Epidermal melanocyte (primary cell): ENCODE results near the gene SEMA4D.
"Not testable (repeated sequence)": the region's sequence is repeated elsewhere in the genome, so short reads cannot be mapped to it uniquely, and the experiment has no call there.

Source experiments
- DNase-seq: peaks from one replicate; pipeline ENCODE4 v3.0.0; 2011; ENCODE audit warnings: low spot score; ENCODE audit not compliant: insufficient read length

The SEMA4D gene

DNA sequence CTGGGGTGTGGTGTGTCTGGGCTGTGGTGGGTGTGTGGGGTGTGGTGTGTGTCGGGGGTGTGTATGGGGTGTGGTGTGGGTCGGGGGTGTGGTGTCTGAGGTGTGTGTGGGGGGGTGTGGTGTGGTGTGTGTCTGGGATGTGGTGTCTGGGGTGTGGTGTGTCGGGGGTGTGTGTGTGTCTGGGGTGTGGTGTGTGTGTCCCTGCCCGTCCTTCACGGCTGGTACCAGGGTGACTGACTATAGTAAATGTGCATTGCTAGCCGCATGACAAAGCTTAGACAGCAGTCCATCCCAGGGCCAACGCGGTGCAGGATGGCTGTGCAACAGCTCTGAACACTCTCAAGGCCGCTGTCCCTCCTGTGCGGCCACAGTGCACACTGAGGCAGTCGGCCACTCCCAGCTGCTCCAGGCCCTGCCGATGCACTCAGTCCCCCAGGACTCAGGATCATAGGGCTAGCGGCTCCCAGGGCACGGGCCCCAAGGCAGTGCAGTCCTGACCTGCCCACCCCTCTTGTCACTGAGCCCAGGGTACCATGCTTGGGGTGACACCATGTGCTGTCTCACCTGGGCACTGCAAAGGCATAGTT, 125.6 kb downstream of the SEMA4D start:
- DNase-seq: no peak

DNA sequence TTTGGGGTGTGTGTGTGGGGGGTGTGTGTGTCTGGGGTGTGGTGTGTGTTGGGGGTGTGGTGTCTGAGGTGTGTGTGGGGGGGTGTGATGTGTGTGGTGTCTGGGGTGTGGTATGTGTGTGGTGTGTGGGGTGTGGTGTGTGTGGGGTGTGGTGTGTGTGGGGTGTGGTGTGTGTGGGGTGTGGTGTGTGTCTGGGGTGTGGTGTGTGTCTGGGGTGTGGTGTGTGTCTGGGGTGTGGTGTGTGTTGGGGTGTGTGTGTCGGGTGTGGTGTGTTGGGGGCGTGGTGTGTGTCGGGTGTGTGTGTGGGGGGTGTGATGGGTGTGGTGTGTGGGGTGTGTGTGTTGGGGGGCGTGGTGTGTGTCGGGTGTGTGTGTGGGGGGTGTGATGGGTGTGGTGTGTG, 126.1 kb downstream of the SEMA4D start:
- not testable (repeated sequence) for DNase-seq

DNA sequence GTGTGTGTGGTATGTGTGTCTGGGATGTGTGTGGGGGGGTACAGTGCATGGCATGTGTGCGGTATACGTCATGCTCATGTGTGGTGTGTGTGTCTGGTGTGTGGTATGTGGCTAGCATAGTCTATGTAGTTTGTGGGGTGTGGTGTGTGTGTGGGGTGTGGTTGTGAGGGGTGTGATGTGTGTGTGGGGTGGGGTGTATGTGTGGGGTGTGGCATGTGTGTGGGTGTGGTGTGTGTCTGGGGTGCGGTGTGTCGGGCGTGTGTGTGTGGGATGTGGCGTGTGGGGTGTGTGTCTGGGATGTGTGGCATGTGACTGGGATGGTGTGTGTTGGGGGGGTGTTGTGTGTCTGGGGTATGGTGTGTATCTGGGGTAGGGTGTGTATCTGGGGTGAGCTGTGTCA, 127.3 kb downstream of the SEMA4D start:
- no peak for DNase-seq

DNA sequence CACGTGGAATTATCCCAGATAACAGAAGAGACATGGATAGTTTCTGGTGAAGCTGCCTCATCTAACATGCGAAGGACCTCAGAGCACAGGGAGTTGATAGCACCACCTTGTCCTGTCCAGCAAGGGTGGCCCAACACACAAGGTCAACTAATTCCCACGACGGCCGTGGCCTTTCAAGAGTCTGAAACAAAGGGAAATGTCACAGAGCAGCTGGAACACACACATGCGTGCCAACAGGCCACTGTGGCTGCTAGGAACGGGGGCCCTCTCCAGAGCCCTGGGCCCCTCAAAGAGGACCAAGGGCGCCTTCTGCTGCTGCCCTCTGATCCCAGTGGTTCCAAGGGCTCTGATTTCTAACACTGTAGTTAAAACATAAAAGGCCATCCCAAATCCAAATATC, 128.9 kb downstream of the SEMA4D start:
- no peak for DNase-seq

DNA sequence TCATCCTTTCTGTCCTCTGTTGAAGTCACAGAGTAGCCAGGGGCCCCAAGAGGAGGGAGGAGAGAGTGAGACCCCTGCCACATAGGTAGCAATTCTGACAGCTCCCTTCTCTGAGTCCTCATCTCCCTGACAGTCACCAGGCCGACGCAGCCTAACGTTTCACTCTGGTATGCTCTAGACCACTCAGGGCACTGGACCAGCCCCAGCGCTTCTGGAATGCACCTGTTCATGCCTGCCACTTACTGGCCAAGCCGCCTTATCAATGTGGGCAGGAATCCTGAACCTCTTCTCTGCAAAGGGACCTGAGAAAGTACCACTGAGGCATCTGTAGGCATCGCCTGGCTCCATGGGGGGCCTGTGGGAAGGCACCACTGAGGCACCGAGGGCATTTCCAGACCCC, 129.4 kb downstream of the SEMA4D start:
- no peak for DNase-seq

DNA sequence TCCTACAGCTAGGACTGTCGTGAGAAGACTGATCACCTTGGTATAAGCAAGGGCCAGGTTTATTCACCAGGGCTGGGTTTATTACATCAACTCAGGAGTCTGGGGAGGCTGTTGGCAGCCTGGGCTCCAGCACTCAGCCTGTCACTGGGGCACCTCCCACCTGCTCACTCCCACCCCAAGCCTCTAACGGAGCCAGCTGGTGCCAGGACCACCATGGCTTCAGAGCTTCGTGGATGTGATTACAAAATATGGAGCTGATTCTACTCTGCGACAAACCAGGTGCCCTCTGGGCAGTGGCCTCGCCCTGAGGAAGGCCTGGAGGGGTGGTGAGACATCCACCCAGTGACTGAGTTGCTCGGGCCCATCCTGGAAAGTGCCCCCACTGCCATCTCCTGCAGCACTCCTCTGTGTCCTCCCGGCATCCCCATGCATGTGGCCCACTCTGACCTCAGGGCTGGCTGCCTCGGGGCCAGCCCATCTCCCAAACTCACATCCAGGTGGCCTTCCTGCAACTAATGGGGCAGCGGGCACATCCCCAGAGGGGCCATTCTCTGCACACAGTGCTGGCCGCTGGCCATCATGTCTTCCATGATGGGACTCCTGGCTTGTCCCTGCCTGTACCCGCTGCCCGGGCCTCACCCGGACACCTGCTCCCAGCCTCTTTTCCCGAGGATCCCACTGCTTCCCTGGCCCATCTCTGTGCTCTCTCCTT, 130.0 kb downstream of the SEMA4D start:
- no peak for DNase-seq

DNA sequence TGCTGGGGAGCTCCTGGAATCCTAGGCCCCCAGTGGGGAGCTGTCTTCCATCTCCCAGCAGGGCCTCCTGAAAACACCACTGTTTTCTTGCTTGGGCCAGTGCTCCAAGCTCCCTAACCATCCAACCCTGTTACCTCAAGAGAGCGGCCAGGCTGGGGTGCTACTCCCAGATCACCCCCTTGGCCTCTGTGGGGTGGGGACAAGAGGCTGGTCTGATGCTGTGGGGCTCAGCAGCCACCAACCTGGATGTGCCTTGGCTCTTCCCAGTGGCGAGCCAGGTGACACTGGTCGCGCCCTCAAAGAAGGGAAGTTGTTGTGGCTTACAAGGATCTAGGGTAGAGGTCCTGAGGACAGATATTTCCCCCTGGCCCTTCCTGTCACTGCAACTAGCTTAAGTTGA, 130.6 kb downstream of the SEMA4D start:
- no peak for DNase-seq

DNA sequence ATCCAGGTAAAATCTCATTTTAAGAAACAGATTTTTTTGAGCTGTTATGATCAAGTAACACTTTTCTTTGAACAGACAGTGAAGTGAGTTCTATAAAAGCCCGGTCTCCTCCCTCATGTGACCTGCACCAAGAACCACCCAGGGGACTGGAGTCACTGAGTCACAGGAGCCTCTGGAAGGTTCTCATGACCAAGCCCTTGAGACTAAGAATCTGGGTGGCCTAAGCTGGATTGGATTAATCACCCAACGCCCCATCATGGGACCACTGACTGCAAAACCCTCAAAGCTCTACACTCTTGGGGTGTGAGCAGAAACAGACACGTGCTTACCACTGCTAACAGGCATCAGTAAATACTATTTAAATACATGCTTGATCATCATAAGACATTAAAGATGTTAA, 131.2 kb downstream of the SEMA4D start:
- no peak for DNase-seq

DNA sequence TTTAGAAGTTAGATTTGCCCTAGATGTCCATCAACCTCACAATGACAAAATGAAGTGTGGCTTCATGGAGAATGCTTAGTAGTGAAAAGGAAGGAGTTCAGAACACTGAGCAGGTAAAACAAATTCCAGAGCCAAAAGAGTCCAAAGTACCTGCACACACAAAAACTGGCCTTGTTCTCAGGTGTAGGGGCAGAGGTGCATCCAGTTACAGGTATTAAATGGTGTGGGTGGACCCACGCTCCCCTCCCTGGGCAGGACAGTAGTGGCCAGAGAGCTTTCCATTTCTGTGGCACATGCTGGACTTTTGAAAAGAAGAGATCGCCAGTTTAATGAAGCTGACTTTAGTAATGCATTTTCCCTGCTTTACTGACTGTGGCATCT, 132.4 kb downstream of the SEMA4D start:
- DNase-seq: no peak

DNA sequence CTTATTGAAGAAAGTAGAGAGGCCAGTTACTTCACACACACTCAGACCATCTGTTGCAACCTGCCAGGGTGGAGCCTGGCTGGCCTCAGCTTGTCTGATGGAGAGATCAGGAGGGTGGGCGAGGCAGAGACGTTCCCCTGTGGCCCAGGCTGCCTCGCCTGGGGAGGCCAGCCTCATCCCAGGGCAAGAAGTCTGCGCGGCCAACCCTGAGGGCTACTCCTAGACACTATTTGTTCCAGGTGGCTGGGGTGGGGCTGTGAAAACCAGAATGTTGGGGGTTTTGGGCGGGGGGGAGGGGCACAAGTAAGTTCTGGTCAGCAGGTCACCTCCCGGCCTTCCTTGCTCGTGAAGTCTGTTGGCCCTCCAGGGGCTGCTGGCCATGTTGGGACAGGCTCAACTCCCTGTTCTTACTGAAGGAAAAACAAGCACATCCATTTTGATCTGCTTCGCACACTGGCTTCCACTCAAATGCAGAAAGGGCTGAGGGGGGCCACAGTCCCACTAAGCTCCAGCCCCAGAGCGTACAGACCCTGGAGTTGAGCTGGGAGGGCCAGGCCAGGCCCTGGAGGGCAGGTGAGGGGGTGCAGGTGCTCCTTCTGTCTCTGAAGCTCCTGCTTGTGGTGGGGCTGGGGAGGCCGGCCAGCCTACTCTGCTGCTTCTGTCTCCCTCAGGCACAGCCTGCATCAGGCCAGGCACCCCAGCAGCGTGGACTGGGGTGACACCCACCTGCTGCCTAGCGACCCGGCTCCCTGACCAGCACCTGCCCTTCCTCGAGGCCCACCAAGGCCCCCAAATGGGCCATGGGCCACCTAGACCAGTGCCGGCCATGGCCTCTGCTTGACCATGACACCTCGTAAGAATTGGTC, 133.0 kb downstream of the SEMA4D start:
- DNase-seq: no peak

DNA sequence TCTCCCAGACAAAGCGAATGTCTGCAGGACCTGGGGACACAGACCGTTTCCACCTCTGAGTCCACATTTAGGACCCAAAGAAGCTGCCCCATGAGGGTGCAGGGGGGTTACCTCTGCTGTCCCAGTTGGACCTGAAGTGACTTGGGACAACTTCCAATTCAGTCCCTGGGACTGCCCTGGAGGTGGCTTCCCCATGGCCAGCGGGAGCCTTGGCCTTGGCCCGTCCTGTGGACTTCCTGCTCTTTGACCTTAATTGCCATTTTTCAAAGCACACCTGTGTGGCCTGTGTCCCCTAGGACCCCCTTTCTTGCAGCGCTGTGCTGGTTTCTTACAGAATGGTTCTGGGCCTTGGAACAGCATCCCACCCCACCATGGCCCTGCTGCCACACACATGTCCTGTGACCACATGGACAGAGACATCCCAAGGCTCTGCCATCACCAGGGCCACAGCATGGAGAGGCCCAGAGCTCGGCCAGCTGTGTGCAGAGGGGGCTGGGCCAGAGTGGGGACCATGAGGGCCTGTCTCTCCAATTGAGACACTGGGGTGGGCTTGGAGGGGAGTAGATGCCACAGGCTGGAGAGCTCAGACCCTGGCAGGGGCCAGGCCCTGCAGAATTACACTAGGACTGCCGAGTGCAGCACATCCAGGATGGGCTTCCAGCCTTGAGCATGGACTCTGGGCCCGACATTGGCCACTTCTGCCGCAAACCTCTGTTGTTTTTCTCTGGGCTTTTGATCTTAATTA, 133.8 kb downstream of the SEMA4D start:
- DNase-seq: no peak

DNA sequence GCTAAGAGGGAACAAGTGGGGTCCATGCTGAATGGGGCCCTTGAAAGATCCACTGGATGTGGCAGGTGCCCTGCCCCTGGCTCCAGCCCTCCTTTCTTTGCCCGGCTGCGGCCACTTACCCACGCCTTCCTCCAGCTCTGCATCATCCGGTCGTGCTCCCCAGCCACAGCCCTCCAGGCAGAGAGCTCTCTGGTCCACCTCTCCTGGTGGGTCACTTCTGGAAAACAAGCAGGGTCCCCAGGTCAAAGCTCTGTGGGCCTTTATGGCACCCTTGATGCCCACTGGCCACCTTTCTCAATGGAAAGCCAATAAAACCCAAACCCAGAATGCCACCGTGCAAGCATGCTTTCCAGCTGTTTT, 134.6 kb downstream of the SEMA4D start:
- DNase-seq: no peak

DNA sequence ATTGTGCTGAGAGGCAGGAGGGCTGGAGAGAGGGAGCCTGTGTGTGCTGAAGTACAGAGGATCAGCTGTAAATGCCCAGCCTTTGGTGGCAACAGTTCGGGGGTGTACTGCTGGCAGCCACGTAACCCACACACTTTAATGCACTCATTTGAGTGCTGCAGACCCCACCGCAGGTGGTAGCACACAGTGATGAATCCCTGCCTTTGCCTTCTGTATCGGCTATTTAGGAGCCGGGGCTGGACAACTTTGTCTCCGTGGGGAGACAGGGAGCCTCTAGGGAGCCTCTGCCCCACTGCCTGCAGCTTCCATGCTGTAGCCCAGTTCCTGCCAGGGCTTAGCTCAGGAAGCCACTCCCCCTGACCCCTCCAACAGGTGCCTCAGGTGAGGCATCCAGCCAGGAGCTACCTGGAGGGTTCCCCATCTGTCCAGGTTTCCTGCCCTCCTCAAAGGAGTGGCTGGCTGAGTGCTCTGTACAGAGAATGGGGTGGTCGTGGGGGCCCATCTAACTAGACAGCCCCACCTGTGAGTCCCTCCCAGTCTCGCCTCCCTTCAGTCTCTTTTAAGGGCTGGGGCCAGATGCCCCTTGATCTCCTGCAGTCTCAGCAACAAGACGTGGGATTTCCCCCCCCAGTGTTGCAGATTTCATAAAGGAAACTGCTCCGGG, 135.1 kb downstream of the SEMA4D start:
- DNase-seq: no peak

DNA sequence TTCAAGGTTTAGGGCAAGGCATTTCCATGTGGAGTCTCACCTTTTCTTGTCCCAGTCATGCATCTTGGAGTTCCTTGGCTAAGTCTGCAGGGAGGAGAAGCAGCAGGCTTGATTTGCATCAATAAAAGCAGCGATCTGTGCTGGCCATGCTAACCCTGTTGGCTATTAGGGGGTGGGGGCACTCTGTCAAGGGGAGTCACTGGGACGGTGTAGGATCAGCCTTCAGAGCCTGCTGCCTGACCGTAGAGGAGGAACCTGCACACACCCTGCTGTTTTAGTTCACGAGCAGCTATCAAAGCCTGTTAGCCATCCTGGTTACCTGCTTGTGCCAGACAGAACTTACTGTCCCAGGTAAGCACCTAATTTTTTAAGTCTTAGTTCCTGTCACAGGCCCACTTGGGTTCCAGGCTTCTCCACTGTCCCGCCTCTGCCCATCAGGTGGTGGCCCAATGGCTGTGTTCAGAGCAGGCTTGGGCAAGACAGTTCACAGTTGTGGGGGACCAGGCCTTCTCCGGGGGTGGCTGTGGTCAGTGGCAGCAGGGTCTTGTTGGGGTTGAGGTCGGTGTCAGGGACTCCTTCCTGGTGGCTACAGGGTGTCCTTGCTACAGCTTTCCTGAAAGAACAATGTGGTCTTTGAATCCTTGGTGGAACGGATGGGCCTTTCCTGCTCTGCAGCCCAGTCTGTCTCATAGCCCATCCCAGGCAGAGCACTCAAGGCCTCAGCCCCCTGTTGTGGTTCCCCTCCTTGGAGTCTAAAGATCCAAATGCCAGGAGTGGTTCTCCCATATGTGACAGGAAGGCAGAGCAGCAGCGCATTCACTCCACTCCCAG, 135.9 kb downstream of the SEMA4D start:
- DNase-seq: no peak

DNA sequence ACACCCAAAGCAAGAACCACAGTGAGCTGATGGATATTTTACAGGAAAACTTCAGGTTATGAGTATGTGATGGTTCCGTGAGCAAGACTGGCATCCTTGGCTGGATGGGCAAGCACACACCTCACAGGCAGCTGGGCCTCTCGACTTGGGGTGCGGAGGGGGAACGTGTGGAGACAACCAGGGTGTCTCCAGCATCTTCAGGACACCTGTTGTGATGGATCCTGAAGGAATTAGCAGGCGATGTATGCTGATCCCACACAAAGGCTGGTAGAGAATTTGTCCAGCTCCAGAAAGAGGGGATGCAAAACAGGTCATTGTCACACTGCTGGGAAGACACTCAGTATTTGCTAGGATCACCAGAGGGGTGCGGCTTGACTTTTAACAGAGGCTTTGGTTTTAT, 136.9 kb downstream of the SEMA4D start:
- DNase-seq: no peak

DNA sequence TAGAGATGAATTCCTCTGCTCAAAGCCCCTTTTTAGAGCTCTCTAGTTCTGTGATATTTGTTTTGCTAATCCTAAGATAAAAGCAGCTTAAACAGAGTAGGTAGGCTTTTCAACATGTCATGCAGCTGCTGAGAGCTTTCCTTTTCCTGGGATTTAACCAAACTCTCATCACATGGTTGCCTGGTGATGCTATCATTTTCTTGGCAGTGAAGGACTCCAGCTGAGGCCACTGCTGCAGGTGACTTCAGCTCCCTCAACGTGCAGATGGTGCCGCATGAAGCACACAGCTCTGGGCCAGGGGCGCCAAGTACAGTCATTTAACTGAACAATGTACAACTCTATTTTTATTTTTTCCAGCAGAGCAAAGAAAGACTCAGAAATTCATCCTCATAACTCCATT, 137.4 kb downstream of the SEMA4D start:
- no peak for DNase-seq

DNA sequence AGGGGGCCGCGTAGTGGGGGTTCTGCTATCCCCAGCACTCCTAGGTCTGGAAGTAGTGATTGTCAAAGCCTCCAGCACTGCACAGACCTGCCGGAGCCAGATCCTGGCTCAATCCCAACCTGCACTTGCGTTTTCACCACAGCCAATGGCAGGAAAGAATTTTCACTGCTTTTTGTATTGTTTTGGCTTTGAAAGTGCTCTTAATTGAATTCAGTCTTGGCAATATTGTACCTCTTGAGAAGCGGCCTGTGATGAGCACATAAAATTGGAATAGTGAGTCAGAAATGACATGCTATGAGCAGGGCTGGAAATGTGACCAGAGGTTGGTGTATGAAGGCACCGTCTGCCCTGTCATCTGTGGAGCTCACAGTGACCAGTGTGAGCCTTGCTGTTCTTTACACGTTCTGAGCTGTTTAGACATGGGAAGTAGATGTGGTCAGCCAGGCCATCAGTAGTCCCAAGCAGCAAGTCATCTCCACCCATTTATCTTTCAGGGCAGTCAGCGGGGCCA, 138.1 kb downstream of the SEMA4D start:
- DNase-seq: no peak

DNA sequence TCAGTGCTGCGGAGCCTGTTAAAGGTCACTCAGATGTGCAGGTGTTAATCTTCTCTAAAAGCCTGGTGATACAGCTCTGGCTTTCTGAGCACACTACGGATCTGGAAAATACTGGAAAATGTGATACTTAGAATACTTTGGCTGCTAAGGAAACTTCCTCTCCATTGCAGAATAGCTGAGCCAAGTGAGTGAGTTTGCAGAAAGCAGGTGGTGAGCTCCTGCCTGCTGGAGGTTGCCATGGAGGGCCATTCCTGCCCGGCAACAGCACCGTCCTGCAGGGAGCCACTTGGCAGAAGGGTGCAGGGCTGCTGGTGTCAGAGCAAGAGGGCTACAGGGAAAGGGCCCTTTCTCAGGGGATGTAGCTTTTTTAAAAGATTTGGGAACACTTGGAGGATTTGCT, 138.9 kb downstream of the SEMA4D start:
- DNase-seq: no peak

DNA sequence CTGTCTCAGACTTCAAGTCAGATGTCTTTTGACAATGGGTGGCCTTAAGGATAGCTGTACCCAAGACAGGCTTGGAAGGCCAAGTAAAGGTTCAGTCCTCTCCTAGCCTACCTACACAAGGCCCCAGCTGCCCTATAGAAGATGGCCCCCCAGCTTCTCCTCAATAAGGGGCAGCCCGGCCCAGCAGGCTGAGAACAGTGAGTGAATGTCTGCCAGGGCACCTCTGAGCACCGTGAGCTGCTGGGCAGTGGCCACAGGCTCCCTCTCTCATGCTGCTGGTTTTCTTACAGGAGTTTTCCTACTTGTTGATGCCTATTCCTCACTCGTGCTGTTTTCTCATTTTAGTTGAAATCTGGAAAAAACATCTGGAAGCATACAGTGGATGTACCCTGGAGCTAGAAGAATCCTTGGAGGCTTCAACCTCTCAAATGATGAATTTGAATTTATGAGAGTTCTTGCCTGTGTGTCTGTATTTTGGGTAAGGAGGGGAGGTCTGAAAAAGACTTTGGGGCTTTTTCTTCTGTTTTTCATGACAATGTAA, 139.5 kb downstream of the SEMA4D start:
- no peak for DNase-seq
